Ovary (tissue), 9 donors: ENCODE data around the gene BTG1. TPM values are rescaled to one million over a fixed set of nuclear protein-coding genes. Genes with fewer than 3 reads are reported as not detected.

ENCODE experiments used
- DNase-seq, 5 donors: peaks; one replicate each; pipeline ENCODE4 v3.0.0-alpha.2; 2019 to 2020
- H3K27ac ChIP-seq, 2 donors: fragments of 200-600 bp; one replicate each; pipeline versions ENCODE4 v1.5.1 to v1.8.0; 2019 to 2022
- H3K27me3 ChIP-seq: fragments of 200-600 bp; one replicate; pipeline ENCODE4 v1.8.0; 2022
- H3K36me3 ChIP-seq: fragments of 200-600 bp; sonication (generic); one replicate; pipeline ENCODE4 v1.5.1; 2019
- H3K4me1 ChIP-seq: one replicate; pipeline ENCODE4 v1.8.1; 2013; ENCODE audit warnings: mild to moderate bottlenecking, moderate library complexity; ENCODE audit not compliant: insufficient read depth
- H3K4me3 ChIP-seq: fragments of 200-600 bp; sonication (generic); one replicate; pipeline ENCODE4 v1.5.1; 2017
- H3K9me3 ChIP-seq, 2 donors: fragments of 200-600 bp in 1 of 2; sonication (generic) in 1 of 2; one replicate each; pipeline versions ENCODE4 v1.5.1 to v1.8.1; 2013 to 2019; ENCODE audit warnings: mild to moderate bottlenecking in 1 of 2, moderate library complexity in 1 of 2
- CTCF ChIP-seq, 3 donors: fragments of 450-650 bp in 2 of 3; fragments of 200-600 bp in 1 of 3; IDR thresholded peaks; one replicate each; pipeline versions ENCODE4 v1.5.1 to v1.8.0; 2016 to 2022; ENCODE audit warnings: antibody characterized with exemption in 3 of 3, mild to moderate bottlenecking in 1 of 3
- EP300 ChIP-seq: sonication (generic); formaldehyde crosslinking; IDR thresholded peaks from one replicate; pipeline ENCODE4 v1.6.1; 2017; ENCODE audit warnings: antibody characterized with exemption
- POLR2A ChIP-seq: fragments of 450-650 bp; IDR thresholded peaks from one replicate; pipeline ENCODE4 v1.6.1; 2017; ENCODE audit warnings: antibody characterized with exemption, mild to moderate bottlenecking, moderate library complexity
- WGBS, 3 donors: extraction: QIAGEN DNeasy Blood & Tissue Kit in 1 of 3; methylation state at CpG; one replicate each; pipeline versions ENCODE4 v1.1.5 to v1.1.7; 2013 to 2017; 5-methylcytosine and 5-hydroxymethylcytosine counted together
- intact Hi-C, 4 donors: fragments of 100-400 bp; cut with DNase I; formaldehyde crosslinking; loops; one replicate each; pipeline versions ENCODE4 v1.11.0 to v1.15.1; 2022 to 2023
- polyA plus RNA-seq, 2 donors: library from polyadenylated mRNA; stranded (reverse); fragments of 200-250 nt in 1 of 2; fragments of 350-450 nt in 1 of 2; fragmentation: Illumina TruSeq in 1 of 2; extraction: RNeasy Lipid Tissue Mini Kit (QIAGEN cat#74804) in 1 of 2; gene quantifications; one replicate each; pipeline ENCODE4 v1.2.3, GENCODE V29; 2013 to 2014
- total RNA-seq, 7 donors: library from RNA; depleted of rRNA in 2 of 7; stranded (reverse); fragments of >200 nt in 2 of 7; fragmentation: NEBNext Ultra II Directional in 3 of 7; extraction: Animal tissue kit (Norgen Biotek cat#: 25700) in 3 of 7; gene quantifications; one replicate each; pipeline versions ENCODE4 v1.1.0 to v1.2.4, GENCODE V29; 2016 to 2023
- donor health status: DM: no; HTN: no; CAD: no; lungs with moderate emphysema.
- donor health status: DM: no; HTN: no; CAD: no.
- donor health status: Bipolar disorder and iron deficiency.
- donor health status: DM: yes; HTN: yes; CAD: no.
- donor health status: DM: no; HTN: no; CAD: no.
- donor health status: DM: yes; HTN: yes; CAD: no.

The BTG1 gene
- total and polyA plus RNA-seq, 9 donors: 55.8 to 145 (median 86.1) TPM

DNA sequence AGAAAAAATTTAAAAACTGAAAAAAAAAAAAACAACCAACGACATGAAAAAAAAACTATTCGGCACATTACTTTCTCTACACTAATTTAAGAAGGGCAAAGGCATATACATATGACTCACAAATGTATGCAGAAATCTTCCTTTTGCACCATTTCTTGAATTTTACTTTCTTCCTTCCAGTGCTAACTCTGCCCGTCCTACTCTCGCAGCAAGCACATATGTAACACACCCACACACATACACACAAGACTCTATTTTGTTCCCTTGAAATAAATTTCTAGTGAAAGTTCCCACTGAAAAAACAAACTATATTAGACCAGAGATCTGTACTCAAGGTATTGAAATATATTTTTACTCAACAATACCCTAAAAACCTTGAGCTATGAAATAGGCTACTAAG, 14.6 kb downstream of the BTG1 start:
- DNase-seq: no peak
- Histone ChIP-seq H3K4me3 (no peak overlapping the region), H3K27ac (no peak overlapping the region), H3K9me3 (no peaks in the 10 kb centered on the region), H3K27me3 (no peaks in the 10 kb centered on the region), H3K36me3 (no peaks in the 10 kb centered on the region), H3K4me1 (peaks cover 6% of the 10 kb centered on the region)
- intact Hi-C loops: loop anchor here in 1 of 4 donors (10.0 kb wide), 1 partner anchor 96 kb away; no protein-coding TSS in a partner anchor
- no peak for TF ChIP-seq POLR2A
- TF ChIP-seq EP300: no peak
- no peak for TF ChIP-seq CTCF (IDR thresholded peaks at IDR 0.05)
- WGBS, 3 donors: 28 to 31% (median 29%) methylated on average over 4 of the region's 4 CpGs

DNA sequence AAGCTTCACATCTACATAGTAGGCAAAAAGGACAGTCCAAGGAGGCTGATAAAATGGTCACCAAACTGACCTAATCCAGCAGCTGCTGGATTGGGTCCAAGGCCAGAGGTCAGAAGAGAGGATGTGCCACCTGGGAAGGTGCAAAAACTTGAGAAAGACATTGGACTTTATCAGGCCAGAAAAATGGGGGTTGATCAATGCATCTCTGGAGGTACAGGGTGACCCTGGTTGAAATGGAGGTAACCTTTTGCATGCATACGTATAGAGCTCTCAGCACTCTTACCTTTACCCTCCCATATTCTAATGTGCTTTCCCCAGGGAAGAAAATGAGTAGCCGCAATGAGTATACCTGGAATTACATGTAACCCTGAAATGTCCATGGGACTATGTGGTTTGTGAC, 16.0 kb downstream of the BTG1 start:
- Histone ChIP-seq H3K36me3 (no peaks in the 10 kb centered on the region), H3K4me3 (no peak overlapping the region), H3K9me3 (no peaks in the 10 kb centered on the region), H3K27me3 (no peaks in the 10 kb centered on the region), H3K27ac (no peak overlapping the region), H3K4me1 (peaks cover 5% of the 10 kb centered on the region)
- intact Hi-C loops: loop anchor here in 1 of 4 donors (10.0 kb wide), 1 partner anchor 95 kb away; no protein-coding TSS in a partner anchor
- DNase-seq: no peak
- 95 to 98% (median 96%) methylated on average over 2 of the region's 2 CpGs for WGBS, 3 donors
- TF ChIP-seq EP300 (no peak), POLR2A (no peak), CTCF (IDR thresholded peaks at IDR 0.05) (no peak)

DNA sequence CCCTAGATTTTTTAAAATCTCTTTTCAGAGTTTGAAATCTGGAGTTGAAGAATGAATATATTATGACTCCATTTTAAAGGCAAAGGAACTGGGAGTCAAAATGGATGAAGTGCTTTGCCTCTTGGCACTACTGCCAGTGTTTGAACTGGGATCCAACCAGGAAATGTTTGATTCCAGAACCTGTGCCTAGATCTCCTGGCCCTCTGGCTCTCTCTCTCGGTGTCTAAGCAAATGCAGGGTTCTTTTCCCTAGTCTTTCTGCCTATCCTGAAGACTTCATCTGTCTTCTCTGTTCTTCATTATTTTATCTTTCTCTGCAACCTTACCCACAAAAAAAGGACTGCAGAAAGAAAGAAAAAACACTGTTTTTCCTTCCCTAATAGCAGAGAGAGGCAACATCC, 17.0 kb downstream of the BTG1 start:
- WGBS, 3 donors: 90 to 96% (median 94%) methylated on average over 1 of the region's 1 CpG
- intact Hi-C loops: no loop called here

DNA sequence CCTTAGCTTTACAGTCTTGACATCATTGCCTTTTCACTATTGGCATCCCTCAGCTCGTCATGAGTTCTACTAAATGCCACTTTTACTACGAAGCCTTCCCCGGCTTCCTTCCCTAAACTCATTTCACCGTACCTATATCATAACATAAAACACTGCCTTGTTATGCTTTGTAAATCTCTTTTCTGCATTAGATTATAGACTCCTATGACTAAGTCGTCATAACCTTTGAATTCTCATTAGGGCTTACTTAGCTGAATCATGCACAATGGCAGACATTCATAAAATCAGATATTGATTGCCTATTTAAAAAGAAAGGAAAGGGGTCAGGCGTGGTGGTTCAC, 21.0 kb downstream of the BTG1 start:
- 87 to 94% (median 88%) methylated on average over 6 of the region's 6 CpGs for WGBS, 3 donors
- DNase-seq: no peak
- H3K27ac ChIP-seq: no peak overlapping the region
- no peak overlapping the region for H3K4me3 ChIP-seq
- H3K9me3 ChIP-seq: peaks cover 0 to 4% of the 10 kb centered on the region in 2 donors
- H3K27me3 ChIP-seq: no peaks in the 10 kb centered on the region
- TF ChIP-seq POLR2A: no peak
- intact Hi-C loops: no loop called here
- no peaks in the 10 kb centered on the region for H3K4me1 ChIP-seq
- no peaks in the 10 kb centered on the region for H3K36me3 ChIP-seq

More for the DNA sequence above, 17.0 kb downstream of the BTG1 start:
- no peaks in the 10 kb centered on the region for H3K36me3 ChIP-seq
- H3K4me3 ChIP-seq: no peak overlapping the region
- H3K9me3 ChIP-seq: no peaks in the 10 kb centered on the region
- TF ChIP-seq EP300: no peak
- TF ChIP-seq POLR2A: no peak
- TF ChIP-seq CTCF (IDR thresholded peaks at IDR 0.05): no peak
- no peak for DNase-seq
- no peaks in the 10 kb centered on the region for H3K27me3 ChIP-seq
- peaks cover 2% of the 10 kb centered on the region for H3K4me1 ChIP-seq
- H3K27ac ChIP-seq: no peak overlapping the region

DNA sequence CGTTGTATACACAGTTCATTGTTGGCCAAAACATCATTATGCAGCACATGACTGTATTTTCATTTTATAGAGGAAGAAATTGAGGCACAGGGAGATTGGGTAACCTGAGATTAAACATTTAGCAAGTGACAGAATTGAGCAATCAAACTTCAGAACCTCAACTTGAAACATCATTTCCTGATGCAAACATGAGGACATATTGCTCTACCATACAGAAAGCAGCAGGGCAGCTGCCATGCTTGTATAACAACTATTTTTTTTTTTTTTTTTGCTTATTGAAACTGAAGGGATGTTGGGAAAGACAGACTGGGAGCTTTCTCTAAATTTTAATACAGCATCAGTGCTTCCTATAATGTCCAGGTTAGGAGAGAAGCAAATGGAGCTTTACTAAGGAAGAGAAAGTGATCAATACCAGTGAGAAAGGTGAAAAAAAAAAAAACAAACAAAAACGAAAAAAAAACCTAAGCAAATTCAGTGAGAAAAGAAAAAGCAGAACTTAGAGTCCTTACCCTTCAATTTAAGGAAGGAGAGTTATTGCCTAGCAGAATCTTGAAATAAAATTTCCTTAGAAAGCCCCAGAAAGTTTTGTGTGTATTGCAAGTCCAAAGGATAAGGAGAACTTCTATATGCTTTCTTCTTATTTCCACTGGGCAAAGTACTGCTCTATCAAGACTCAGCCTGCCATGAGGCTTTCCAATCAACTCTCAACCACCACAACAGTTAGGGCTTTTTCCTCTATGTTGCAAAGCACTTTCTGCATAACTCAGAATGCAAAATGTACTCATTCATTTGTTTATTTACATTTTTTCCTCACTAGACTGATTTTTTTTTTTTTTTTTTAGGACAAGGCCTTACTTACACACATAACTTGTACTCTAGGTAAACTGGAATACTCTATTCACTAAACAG, 21.6 kb downstream of the BTG1 start:
- Histone ChIP-seq H3K27me3 (no peaks in the 10 kb centered on the region), H3K27ac (no peak overlapping the region), H3K9me3 (peaks cover 0 to 4% of the 10 kb centered on the region in 2 donors), H3K4me3 (no peak overlapping the region), H3K4me1 (no peaks in the 10 kb centered on the region), H3K36me3 (no peaks in the 10 kb centered on the region)
- TF ChIP-seq EP300: no peak
- TF ChIP-seq CTCF (IDR thresholded peaks at IDR 0.05): no peak
- TF ChIP-seq POLR2A: no peak
- intact Hi-C loops: no loop called here
- DNase-seq: no peak
- 84 to 93% (median 90%) methylated on average over 2 of the region's 2 CpGs for WGBS, 3 donors
